OCI-LY7 (cell line): ENCODE data around the gene NDRG4. TPM values are rescaled to one million over a fixed set of nuclear protein-coding genes. Genes with fewer than 3 reads are reported as not detected.

Experiments
- BruUV-seq: library from RNA; stranded (reverse); fragments of 400-500 nt; replicated peaks from 2 replicates; lab custom pipeline; 2021; lab: Mats Ljungman, UMichigan
- CTCF ChIA-PET: fragments of 300-600 bp; sonication (Branson Sonifier 250); formaldehyde crosslinking; loops from one replicate; lab custom pipeline; 2022; ENCODE audit warnings: antibody characterized with exemption; ENCODE audit not compliant: unreplicated experiment; lab: Charles Lee
- POLR2A ChIA-PET: fragments of 300-600 bp; sonication (Branson Sonifier 250); formaldehyde crosslinking; loops from one replicate; lab custom pipeline; 2022; ENCODE audit warnings: antibody characterized with exemption; lab: Charles Lee
- DNase-seq: peaks from one replicate; pipeline ENCODE4 v3.0.0-alpha.2; 2015; ENCODE audit warnings: low spot score
- H2AFZ ChIP-seq: fragments of 200-600 bp; sonication (generic), shearing (Covaris generic); 2 replicates; pipeline ENCODE4 v1.6.1; 2014; ENCODE audit warnings: mild to moderate bottlenecking, antibody characterized with exemption, low read length, moderate library complexity
- H3K27ac ChIP-seq: fragments of 200-600 bp; sonication (generic); 2 replicates; pipeline ENCODE4 v1.5.1; 2014; ENCODE audit warnings: mixed run types, low read depth, mild to moderate bottlenecking, moderate library complexity, low read length, inconsistent platforms; ENCODE audit not compliant: poor library complexity, severe bottlenecking
- H3K36me3 ChIP-seq: fragments of 200-600 bp; sonication (generic); 2 replicates; pipeline ENCODE4 v1.6.1; 2014; ENCODE audit warnings: mild to moderate bottlenecking, antibody characterized with exemption, low read length, moderate library complexity, mixed read lengths; ENCODE audit not compliant: insufficient read depth
- H3K4me1 ChIP-seq: fragments of 200-600 bp; sonication (generic); 2 replicates; pipeline ENCODE4 v1.5.1; 2014; ENCODE audit warnings: mild to moderate bottlenecking, low read length; ENCODE audit not compliant: insufficient read depth, poor library complexity, severe bottlenecking
- H3K4me2 ChIP-seq: fragments of 200-600 bp; sonication (generic); 2 replicates; pipeline ENCODE4 v1.6.1; 2014; ENCODE audit warnings: mild to moderate bottlenecking, low read length
- H3K4me3 ChIP-seq: fragments of 200-600 bp; sonication (generic); 2 replicates; pipeline ENCODE4 v1.5.1; 2014; ENCODE audit warnings: mild to moderate bottlenecking, low read depth, low read length; ENCODE audit not compliant: poor library complexity, severe bottlenecking
- H3K79me2 ChIP-seq: fragments of 200-600 bp; sonication (generic); 2 replicates; pipeline ENCODE4 v1.6.1; 2016; ENCODE audit warnings: low read depth, mild to moderate bottlenecking, low read length, moderate library complexity, mixed read lengths; ENCODE audit not compliant: insufficient read depth
- H3K9me2 ChIP-seq: fragments of 200-600 bp; sonication (generic); 2 replicates; pipeline ENCODE4 v1.6.1; 2016; ENCODE audit warnings: mild to moderate bottlenecking, low read length, mixed read lengths; ENCODE audit not compliant: insufficient read depth
- H3K9me3 ChIP-seq: fragments of 200-600 bp; sonication (generic); 2 replicates; pipeline ENCODE4 v1.6.1; 2014; ENCODE audit warnings: mild to moderate bottlenecking, mixed run types, low read length, mixed read lengths
- H4K20me1 ChIP-seq: fragments of 200-600 bp; sonication (generic); 2 replicates; pipeline ENCODE4 v1.6.1; 2014; ENCODE audit warnings: mild to moderate bottlenecking, antibody characterized with exemption, low read length, moderate library complexity, mixed read lengths; ENCODE audit not compliant: insufficient read depth
- CTCF ChIP-seq: fragments of 200-600 bp; sonication (generic); conservative IDR thresholded peaks from 2 replicates; pipeline ENCODE4 v1.5.1; 2014; ENCODE audit warnings: mild to moderate bottlenecking, antibody characterized with exemption, low read length, moderate library complexity, mixed read lengths
- EZH2phosphoT487 ChIP-seq: fragments of 200-600 bp; sonication (generic); IDR thresholded peaks from 2 replicates; pipeline ENCODE4 v1.6.1; 2018; ENCODE audit warnings: low read depth, borderline replicate concordance, mild to moderate bottlenecking, mixed run types, antibody characterized with exemption, low read length, moderate library complexity, mixed read lengths
- intact Hi-C: fragments of 100-400 bp; cut with micrococcal nuclease; formaldehyde crosslinking; loops from one replicate; pipeline ENCODE4 v1.10.0; 2022; ENCODE audit not compliant: unreplicated experiment
- total RNA-seq, 2 experiments: library from RNA; depleted of rRNA in 1 of 2; stranded (reverse); fragments of >200 nt in 1 of 2; shearing (Covaris generic) in 1 of 2; gene quantifications; 2 replicates each; pipeline ENCODE4 v1.2.3, GENCODE V29; 2014 to 2022

NDRG4 gene
- total RNA-seq, 2 experiments from 2014 or later, result 8.8 to 9.5 TPM

DNA sequence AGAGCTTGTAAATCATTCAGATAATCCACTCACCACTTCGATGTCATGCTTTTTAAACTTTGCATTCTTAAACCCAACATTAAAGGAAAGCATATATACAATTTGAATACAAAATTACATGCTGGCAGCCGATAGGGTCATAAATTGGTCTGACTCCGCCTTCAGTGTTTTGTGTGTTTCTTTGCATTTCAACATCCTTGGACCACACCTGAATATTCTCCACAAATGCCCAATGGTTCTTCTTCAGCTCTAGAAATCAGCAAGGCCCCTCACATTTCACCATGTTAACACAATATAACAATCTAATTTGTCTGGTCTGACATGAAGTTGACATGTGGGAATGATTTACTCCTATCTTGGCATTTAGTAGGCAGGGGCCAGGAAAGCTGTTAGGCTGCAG is 32.5 kb downstream of the NDRG4 start:
- H3K79me2 ChIP-seq, result no peaks in the 10 kb centered on the region
- no peaks in the 10 kb centered on the region for H3K9me2 ChIP-seq
- 0 out of 2 replicates have a peak, but pooled peaks cover 9% of the 10 kb centered on the region for H4K20me1 ChIP-seq
- H3K27ac ChIP-seq, result no peak overlapping the region
- BruUV-seq, result no TSS peak
- H2AFZ ChIP-seq, result no peak overlapping the region
- no peak for DNase-seq
- no peak for TF ChIP-seq EZH2phosphoT487
- no peak for TF ChIP-seq CTCF
- ChIA-PET POLR2A (interaction anchor here (1.3 kb wide), 1 partner anchor 9 kb away, joined by 4 read pairs; no protein-coding TSS in a partner anchor), CTCF (no interaction called here)
- H3K4me2 ChIP-seq, result no peak overlapping the region
- H3K9me3 ChIP-seq, result no peaks in the 10 kb centered on the region
- no peaks in the 10 kb centered on the region for H3K4me1 ChIP-seq
- peaks cover 99% of the 10 kb centered on the region for H3K36me3 ChIP-seq
- intact Hi-C loops, result no loop called here
- H3K4me3 ChIP-seq, result no peak overlapping the region

GRCh38 chr16:58533751-58534470 is 34.0 kb downstream of the NDRG4 start:
- Histone ChIP-seq H3K4me1 (no peaks in the 10 kb centered on the region), H3K4me2 (no peak overlapping the region), H4K20me1 (0 out of 2 replicates have a peak, but pooled peaks cover 9% of the 10 kb centered on the region), H3K27ac (no peak overlapping the region), H3K9me2 (no peaks in the 10 kb centered on the region), H3K79me2 (no peaks in the 10 kb centered on the region), H3K36me3 (peaks cover 99% of the 10 kb centered on the region), H3K9me3 (no peaks in the 10 kb centered on the region), H3K4me3 (no peak overlapping the region), H2AFZ (no peak overlapping the region)
- no peak for DNase-seq
- POLR2A ChIA-PET, result no interaction called here
- intact Hi-C loops, result no loop called here
- no peak for TF ChIP-seq EZH2phosphoT487
- no peak for TF ChIP-seq CTCF
- CTCF ChIA-PET, result no interaction called here
- BruUV-seq, result no TSS peak

DNA sequence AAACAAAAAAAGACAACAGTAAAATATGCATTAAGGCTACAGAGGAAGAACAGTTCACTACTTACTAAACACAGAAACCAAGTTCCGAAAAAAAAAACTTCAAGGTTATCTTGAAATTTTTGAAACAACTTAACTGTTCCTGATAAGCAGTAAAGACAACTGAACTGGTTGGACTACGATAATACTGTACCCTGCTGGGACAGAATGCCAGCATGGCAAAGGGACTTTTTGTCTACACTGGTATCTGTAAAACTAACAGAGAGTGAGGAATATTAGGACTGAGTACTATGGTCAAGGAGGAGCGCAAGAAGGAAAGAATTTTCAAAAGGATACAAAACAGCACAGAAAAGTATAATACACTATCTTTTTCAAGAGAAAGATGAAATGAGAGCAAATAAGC is 35.2 kb downstream of the NDRG4 start:
- Histone ChIP-seq H3K36me3 (peaks cover 100% of the 10 kb centered on the region), H2AFZ (no peak overlapping the region), H3K79me2 (no peaks in the 10 kb centered on the region), H4K20me1 (0 out of 2 replicates have a peak, but pooled peaks cover 9% of the 10 kb centered on the region), H3K9me3 (no peaks in the 10 kb centered on the region), H3K4me3 (no peak overlapping the region), H3K4me1 (no peaks in the 10 kb centered on the region), H3K27ac (no peak overlapping the region), H3K9me2 (no peaks in the 10 kb centered on the region), H3K4me2 (no peak overlapping the region)
- BruUV-seq, result no TSS peak
- intact Hi-C loops, result no loop called here
- ChIA-PET CTCF (no interaction called here), POLR2A (interaction anchor here (0.7 kb wide), 1 partner anchor 52 kb away, joined by 3 read pairs; no protein-coding TSS in a partner anchor)
- no peak for DNase-seq
- no peak for TF ChIP-seq EZH2phosphoT487
- TF ChIP-seq CTCF, result no peak
